Lung (tissue), 12 donors: ENCODE data around the gene CACNA1I. TPM values are rescaled to one million over a fixed set of nuclear protein-coding genes. Genes with fewer than 3 reads are reported as not detected.

ENCODE experiments used
- ATAC-seq: fragments of 200-7000 bp; cut with Tn5 transposase; one replicate; pipeline ENCODE4 v1.9.1; 2020; ENCODE audit warnings: moderate number of reproducible peaks; ENCODE audit not compliant: insufficient read depth, low FRiP score
- DNase-seq, 3 donors: peaks; one replicate each; pipeline ENCODE4 v3.0.0-alpha.2; 2013 to 2017
- H3K27ac ChIP-seq, 2 donors: one replicate each; pipeline ENCODE4 v1.5.1; 2013; ENCODE audit warnings: mild to moderate bottlenecking in 2 of 2, moderate library complexity in 2 of 2, control low read depth in 1 of 2, inconsistent platforms in 1 of 2, low read depth in 1 of 2, low read length in 1 of 2
- H3K27me3 ChIP-seq, 3 donors: one replicate each; pipeline ENCODE4 v1.5.1; 2013; ENCODE audit warnings: low read length in 2 of 3; ENCODE audit not compliant: control insufficient read depth in 3 of 3, insufficient read depth in 3 of 3
- H3K36me3 ChIP-seq, 4 donors: one replicate each; pipeline ENCODE4 v1.5.1; 2013; ENCODE audit warnings: low read length in 4 of 4, mild to moderate bottlenecking in 1 of 4, moderate library complexity in 1 of 4; ENCODE audit not compliant: control insufficient read depth in 4 of 4, insufficient read depth in 4 of 4
- H3K4me1 ChIP-seq, 5 donors: one replicate each; pipeline ENCODE4 v1.5.1; 2013; ENCODE audit warnings: low read length in 5 of 5, mild to moderate bottlenecking in 2 of 5, moderate library complexity in 1 of 5; ENCODE audit not compliant: control insufficient read depth in 5 of 5, insufficient read depth in 5 of 5
- H3K4me3 ChIP-seq: one replicate; pipeline ENCODE4 v1.5.1; 2013; ENCODE audit warnings: mild to moderate bottlenecking, control low read depth, moderate library complexity
- H3K9ac ChIP-seq, 2 donors: one replicate each; pipeline ENCODE4 v1.5.1; 2013; ENCODE audit warnings: low read length in 2 of 2, control low read depth in 1 of 2; ENCODE audit not compliant: insufficient read depth in 1 of 2
- H3K9me3 ChIP-seq, 4 donors: one replicate each; pipeline ENCODE4 v1.5.1; 2013; ENCODE audit warnings: low read length in 3 of 4, mild to moderate bottlenecking in 1 of 4, moderate library complexity in 1 of 4; ENCODE audit not compliant: control insufficient read depth in 4 of 4, insufficient read depth in 3 of 4
- CTCF ChIP-seq: IDR thresholded peaks from 2 replicates; pipeline ENCODE4 v1.5.1; 2012; ENCODE audit warnings: mild to moderate bottlenecking; ENCODE audit errors: control extremely low read depth, extremely low read depth
- WGBS, 2 donors: extraction: QIAGEN DNeasy Blood & Tissue Kit; methylation state at CpG; one replicate each; pipeline ENCODE4 v1.1.7; 2013; 5-methylcytosine and 5-hydroxymethylcytosine counted together
- polyA plus RNA-seq, 2 donors: library from polyadenylated mRNA; stranded (reverse); fragments of 200-250 nt; gene quantifications; one replicate each; pipeline ENCODE4 v1.2.1, GENCODE V29; 2013
- total RNA-seq, 2 donors: library from RNA; depleted of rRNA in 1 of 2; stranded (reverse); fragments of >200 nt in 1 of 2; gene quantifications; one replicate each; pipeline ENCODE4 v1.2.1, GENCODE V29; 2014 to 2021
- donor health status: control.
- donor health status: control.
- donor health status: Bipolar disorder and iron deficiency.
- donor health status: healthy.
- donor health status: DM: yes; HTN: yes; CAD: no.

Gene CACNA1I
- total and polyA plus RNA-seq, 4 donors: 0.07 to 0.22 (median 0.16) TPM

- H3K27ac ChIP-seq: no peak overlapping the region
- no peak overlapping the region for H3K4me3 ChIP-seq
These were observed 140.0 kb downstream of the CACNA1I start for GRCh38 chr22:39710380-39711150.

GRCh38 chr22:39712081-39712480 lies 141.5 kb downstream of the CACNA1I start:
- peaks cover 0 to 13% (median 10%) of the 10 kb centered on the region in 3 donors for H3K27me3 ChIP-seq
- H3K4me3 ChIP-seq: no peak overlapping the region
- H3K36me3 ChIP-seq: no peaks in the 10 kb centered on the region
- no peak for TF ChIP-seq CTCF
- DNase-seq: no peak
- no peak overlapping the region for H3K27ac ChIP-seq
- peaks cover 0 to 17% (median 8%) of the 10 kb centered on the region in 5 donors for H3K4me1 ChIP-seq
- H3K9ac ChIP-seq: no peak overlapping the region
- H3K9me3 ChIP-seq: no peaks in the 10 kb centered on the region
- 90 to 92% methylated on average over 1 of the region's 1 CpG for whole genome bisulfite sequencing, 2 donors
- ATAC-seq: no peak

More at GRCh38 chr22:39710380-39711150, 140.0 kb downstream of the CACNA1I start:
- H3K9ac ChIP-seq: peak overlapping the region in 1 of 2 donors; percentile 53
- 58 to 77% methylated on average over 14 to 15 of the region's 15 CpGs for WGBS, 2 donors
- peaks cover 0 to 13% (median 10%) of the 10 kb centered on the region in 3 donors for H3K27me3 ChIP-seq
- peaks cover 0 to 17% (median 8%) of the 10 kb centered on the region in 5 donors for H3K4me1 ChIP-seq
- TF ChIP-seq CTCF: no peak
- H3K36me3 ChIP-seq: no peaks in the 10 kb centered on the region
- H3K9me3 ChIP-seq: no peaks in the 10 kb centered on the region
- peak; percentile 58 to 77 (median 71) for DNase-seq
- ATAC-seq: no peak

- Histone ChIP-seq H3K27me3 (peaks cover 0 to 13% (median 10%) of the 10 kb centered on the region in 3 donors), H3K36me3 (no peaks in the 10 kb centered on the region), H3K4me3 (no peak overlapping the region), H3K9ac (no peak overlapping the region), H3K4me1 (peaks cover 0 to 11% (median 5%) of the 10 kb centered on the region in 5 donors), H3K27ac (no peak overlapping the region), H3K9me3 (no peaks in the 10 kb centered on the region)
- DNase-seq (no peak), ATAC-seq (no peak)
- TF ChIP-seq CTCF: no peak
- 63 to 81% methylated on average over 18 of the region's 18 CpGs for whole genome bisulfite sequencing, 2 donors
These were observed 142.4 kb downstream of the CACNA1I start for GRCh38 chr22:39712751-39713525.
